ENCODE measurements around the gene DYNC1I1. TPM values are rescaled to one million over a fixed set of nuclear protein-coding genes. Genes with fewer than 3 reads are reported as not detected.

Gene DYNC1I1
- polyA plus RNA-seq, 1 donor from 2014 or later: not detected

- peaks cover 2% of the 10 kb centered on the region for H3K27me3 Mint-ChIP-seq
- H3K9me3 Mint-ChIP-seq: no peaks in the 10 kb centered on the region
- no peaks in the 10 kb centered on the region for H3K36me3 Mint-ChIP-seq
- no peak overlapping the region for H3K27ac Mint-ChIP-seq
- no peak overlapping the region for H3K4me3 Mint-ChIP-seq
- H3K4me1 Mint-ChIP-seq: no peaks in the 10 kb centered on the region
These were observed 127.7 kb downstream of the DYNC1I1 start for GRCh38 chr7:95899919-95900513.

DNA sequence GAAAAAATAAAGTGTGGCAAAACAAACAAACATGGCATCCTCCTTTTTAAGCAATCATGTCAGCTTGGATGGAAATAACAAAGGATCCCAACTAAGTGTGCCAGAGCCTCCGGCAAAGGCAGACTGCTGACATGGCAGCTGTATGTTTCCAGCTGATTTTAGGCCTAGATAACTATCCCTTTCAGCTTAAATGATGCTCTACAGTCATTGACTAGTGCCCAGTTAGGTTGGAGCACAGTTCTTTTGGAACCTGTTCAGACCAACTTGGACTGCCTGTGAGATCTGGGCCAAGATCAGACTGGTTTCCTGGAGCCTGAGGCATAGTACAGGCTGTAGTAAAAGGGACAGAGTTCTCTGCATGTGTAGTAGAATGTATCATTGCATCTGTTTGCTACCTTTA, 128.7 kb downstream of the DYNC1I1 start:
- Mint-ChIP-seq H3K27me3 (peaks cover 2% of the 10 kb centered on the region), H3K36me3 (no peaks in the 10 kb centered on the region), H3K4me1 (no peaks in the 10 kb centered on the region), H3K4me3 (no peak overlapping the region), H3K9me3 (no peaks in the 10 kb centered on the region), H3K27ac (no peak overlapping the region)

DNA sequence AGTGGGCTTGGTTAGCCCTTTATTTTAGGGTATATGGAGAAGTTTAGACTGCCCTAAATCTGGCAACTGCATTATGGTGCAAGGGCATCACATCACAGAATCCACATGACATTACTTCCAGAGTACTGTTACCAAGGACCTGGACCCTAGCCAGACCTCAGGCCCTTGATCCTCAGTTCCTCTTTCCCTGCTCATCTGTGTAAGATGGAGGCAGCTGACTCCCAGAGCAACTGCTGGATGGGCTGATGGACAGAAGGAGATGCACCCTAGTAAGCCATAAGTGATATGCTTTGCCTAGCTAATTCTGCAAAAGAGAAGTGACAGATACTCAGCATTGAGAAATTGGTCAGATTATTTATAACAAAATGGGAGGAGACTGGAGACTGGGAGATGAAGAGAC, 131.7 kb downstream of the DYNC1I1 start:
- H3K4me3 Mint-ChIP-seq: no peak overlapping the region

GRCh38 chr7:95905167-95905566, 132.8 kb downstream of the DYNC1I1 start:
- no peak overlapping the region for H3K4me3 Mint-ChIP-seq
- no peak overlapping the region for H3K27ac Mint-ChIP-seq
- peaks cover 4% of the 10 kb centered on the region for H3K27me3 Mint-ChIP-seq
- H3K4me1 Mint-ChIP-seq: no peaks in the 10 kb centered on the region
- H3K9me3 Mint-ChIP-seq: no peaks in the 10 kb centered on the region
- H3K36me3 Mint-ChIP-seq: no peaks in the 10 kb centered on the region

More for the DNA sequence above, 131.7 kb downstream of the DYNC1I1 start:
- Mint-ChIP-seq H3K9me3 (no peaks in the 10 kb centered on the region), H3K36me3 (no peaks in the 10 kb centered on the region), H3K4me1 (no peaks in the 10 kb centered on the region), H3K27me3 (peaks cover 4% of the 10 kb centered on the region), H3K27ac (no peak overlapping the region)

- Mint-ChIP-seq H3K4me1 (no peaks in the 10 kb centered on the region), H3K27ac (no peak overlapping the region), H3K9me3 (no peaks in the 10 kb centered on the region), H3K4me3 (no peak overlapping the region), H3K27me3 (peaks cover 4% of the 10 kb centered on the region), H3K36me3 (no peaks in the 10 kb centered on the region)
These were observed 134.5 kb downstream of the DYNC1I1 start for GRCh38 chr7:95906851-95907250.

DNA sequence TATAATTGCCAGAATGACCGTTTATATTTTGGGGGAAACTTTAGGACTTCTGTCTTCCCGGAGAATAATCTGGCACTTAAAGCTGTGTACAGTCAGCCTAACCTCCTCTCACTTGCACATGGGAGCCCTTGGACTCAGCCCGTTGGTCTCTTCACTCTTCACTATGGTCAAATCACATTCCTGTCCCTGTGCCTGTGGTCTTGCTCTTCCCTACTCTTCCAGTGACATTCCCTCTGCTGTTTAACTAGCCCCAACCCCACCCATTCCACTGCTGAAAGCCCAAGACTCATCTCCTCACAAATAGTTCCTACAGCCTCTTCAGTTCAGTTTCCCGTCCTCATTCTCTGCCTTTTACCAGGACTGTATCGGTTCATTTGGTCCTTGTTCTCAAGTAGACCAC, 135.0 kb downstream of the DYNC1I1 start:
- Mint-ChIP-seq H3K27me3 (peaks cover 4% of the 10 kb centered on the region), H3K27ac (no peak overlapping the region), H3K4me3 (peak overlapping the region in 1 of 4 donors; percentile 8), H3K4me1 (no peaks in the 10 kb centered on the region), H3K9me3 (no peaks in the 10 kb centered on the region), H3K36me3 (no peaks in the 10 kb centered on the region)

DNA sequence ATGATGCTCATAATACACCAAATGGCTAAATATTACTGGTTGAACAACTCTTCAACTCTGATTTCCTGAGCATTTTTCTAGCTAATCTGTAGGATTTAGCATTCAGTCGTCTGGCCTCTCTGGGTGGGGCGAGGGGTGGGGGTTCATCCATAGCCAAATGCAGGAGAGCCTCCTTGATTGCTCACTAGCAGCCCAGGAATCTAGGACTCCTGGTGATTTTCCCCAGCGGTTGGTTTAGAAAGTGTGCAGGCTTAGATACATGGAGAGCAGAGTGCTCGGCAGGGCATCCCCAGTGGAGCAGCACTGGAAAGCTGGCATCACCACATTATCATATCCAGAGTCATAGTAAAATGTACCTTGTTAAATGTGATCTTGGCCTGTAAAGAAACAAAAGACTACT, 136.1 kb downstream of the DYNC1I1 start:
- Mint-ChIP-seq H3K27me3 (peaks cover 1% of the 10 kb centered on the region), H3K4me1 (no peaks in the 10 kb centered on the region), H3K9me3 (no peaks in the 10 kb centered on the region), H3K27ac (no peak overlapping the region), H3K36me3 (no peaks in the 10 kb centered on the region), H3K4me3 (no peak overlapping the region)

DNA sequence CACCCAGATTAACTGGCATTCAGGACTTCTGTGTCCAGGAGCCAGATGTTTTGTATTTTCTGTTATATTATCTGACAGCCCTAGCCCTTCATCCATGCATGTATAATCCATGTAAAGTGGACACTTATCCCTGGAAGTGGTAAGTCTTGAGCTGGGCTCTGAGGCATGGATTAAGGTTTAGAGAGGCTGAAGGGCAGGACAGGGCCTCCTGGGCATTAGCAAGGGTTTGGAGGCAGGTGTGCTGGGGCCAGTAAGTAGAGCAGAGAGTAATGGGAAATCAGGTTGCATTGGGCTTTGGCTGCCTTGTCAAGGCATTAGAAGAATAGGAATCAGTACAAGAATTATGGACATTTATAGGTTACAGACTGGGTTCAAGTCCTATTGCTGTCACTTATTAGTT, 138.0 kb downstream of the DYNC1I1 start:
- Mint-ChIP-seq H3K27me3 (peaks cover 3% of the 10 kb centered on the region), H3K9me3 (no peaks in the 10 kb centered on the region), H3K36me3 (no peaks in the 10 kb centered on the region), H3K4me3 (no peak overlapping the region), H3K27ac (no peak overlapping the region), H3K4me1 (no peaks in the 10 kb centered on the region)

DNA sequence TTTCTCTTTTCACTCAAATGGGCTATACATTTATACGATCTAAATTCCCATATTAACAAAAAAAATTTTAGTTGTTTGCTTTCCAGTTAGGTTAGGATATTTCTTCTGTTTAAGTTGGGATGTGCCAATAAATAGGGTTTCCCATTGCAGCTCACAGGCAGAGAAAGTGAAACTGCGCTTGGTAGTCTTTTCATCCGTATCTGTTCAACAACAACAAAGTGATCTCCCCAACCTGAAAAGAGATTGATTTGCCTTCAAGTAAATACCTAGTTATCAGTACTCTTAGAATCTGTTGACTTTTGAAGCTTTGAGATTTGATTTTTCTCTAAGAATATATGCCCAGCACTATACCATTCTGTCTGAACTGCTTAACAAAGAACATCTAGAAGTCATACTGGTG, 143.4 kb downstream of the DYNC1I1 start:
- Mint-ChIP-seq H3K27me3 (peaks cover 1% of the 10 kb centered on the region), H3K4me1 (peaks cover 0 to 2% (median 0%) of the 10 kb centered on the region in 3 donors), H3K9me3 (no peaks in the 10 kb centered on the region), H3K4me3 (no peak overlapping the region), H3K36me3 (no peaks in the 10 kb centered on the region), H3K27ac (no peak overlapping the region)

GRCh38 chr7:95916573-95917297, 144.4 kb downstream of the DYNC1I1 start:
- H3K36me3 Mint-ChIP-seq: no peaks in the 10 kb centered on the region
- H3K4me3 Mint-ChIP-seq: no peak overlapping the region
- H3K9me3 Mint-ChIP-seq: no peaks in the 10 kb centered on the region
- no peak overlapping the region for H3K27ac Mint-ChIP-seq
- H3K27me3 Mint-ChIP-seq: peaks cover 4% of the 10 kb centered on the region
- peaks cover 0 to 2% (median 0%) of the 10 kb centered on the region in 3 donors for H3K4me1 Mint-ChIP-seq

DNA sequence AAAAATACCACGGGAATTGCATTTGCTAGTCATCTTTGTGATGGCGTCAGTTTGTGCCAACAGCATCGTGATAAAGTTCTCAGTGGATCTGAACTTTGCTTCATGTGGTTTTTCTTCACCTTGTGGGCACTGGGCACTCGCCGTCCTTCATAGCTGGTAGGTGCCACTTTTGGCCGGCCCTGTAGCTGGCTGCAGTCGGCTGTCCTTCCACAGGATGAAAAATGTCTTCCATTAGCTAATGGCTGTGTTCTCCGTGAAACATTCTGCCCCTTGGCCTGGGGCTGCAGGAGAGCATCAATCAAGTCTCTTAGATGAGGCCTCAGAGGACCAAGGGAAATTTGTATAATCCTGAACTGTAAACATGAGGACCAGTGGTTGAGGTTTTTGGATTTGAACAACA, 145.3 kb downstream of the DYNC1I1 start:
- Mint-ChIP-seq H3K4me3 (no peak overlapping the region), H3K27me3 (peaks cover 4% of the 10 kb centered on the region), H3K4me1 (peaks cover 0 to 2% (median 0%) of the 10 kb centered on the region in 3 donors), H3K36me3 (no peaks in the 10 kb centered on the region), H3K9me3 (no peaks in the 10 kb centered on the region), H3K27ac (no peak overlapping the region)

DNA sequence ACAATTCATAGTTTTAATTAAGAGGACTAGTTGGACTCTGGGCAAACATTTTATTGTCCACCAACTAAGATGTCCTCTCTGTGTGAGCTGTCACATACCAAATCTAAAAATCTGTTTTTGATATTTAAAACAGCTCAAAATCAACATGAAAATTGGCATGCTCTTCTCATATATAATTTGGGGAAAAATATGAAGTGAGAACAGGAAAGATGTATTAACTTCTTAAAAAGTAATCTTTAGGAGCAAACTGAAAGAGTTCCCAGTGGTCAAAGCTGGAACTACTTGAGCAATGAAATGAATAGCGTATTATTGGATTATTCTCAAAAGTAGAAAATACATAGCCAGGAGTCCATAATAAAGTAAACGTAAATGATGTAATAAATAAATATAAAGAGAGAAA, 147.2 kb downstream of the DYNC1I1 start:
- Mint-ChIP-seq H3K4me1 (peaks cover 0 to 2% (median 0%) of the 10 kb centered on the region in 3 donors), H3K27ac (no peak overlapping the region), H3K4me3 (no peak overlapping the region), H3K36me3 (no peaks in the 10 kb centered on the region), H3K9me3 (no peaks in the 10 kb centered on the region), H3K27me3 (peaks cover 7% of the 10 kb centered on the region)

DNA sequence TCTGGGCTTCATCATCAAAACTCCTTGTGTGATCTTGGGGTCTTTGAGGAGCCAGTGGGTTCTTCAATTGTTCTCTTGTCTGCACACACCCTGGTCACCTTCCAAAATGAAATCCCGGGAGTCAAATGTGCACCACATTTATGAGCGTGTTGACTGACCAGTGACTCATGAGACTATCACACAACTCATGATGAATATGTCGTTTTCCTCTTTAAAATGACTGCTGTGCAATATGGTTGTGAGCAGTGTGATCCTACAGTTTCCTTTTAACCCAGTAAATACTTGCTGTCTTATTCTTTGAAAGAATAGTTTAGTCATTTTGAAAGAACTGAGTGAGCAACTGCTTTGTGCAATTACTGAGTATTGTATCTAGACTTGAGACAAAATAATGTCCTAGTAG, 149.2 kb downstream of the DYNC1I1 start:
- peaks cover 10% of the 10 kb centered on the region for H3K27me3 Mint-ChIP-seq
- H3K9me3 Mint-ChIP-seq: no peaks in the 10 kb centered on the region
- H3K36me3 Mint-ChIP-seq: no peaks in the 10 kb centered on the region
- no peak overlapping the region for H3K4me3 Mint-ChIP-seq
- H3K27ac Mint-ChIP-seq: no peak overlapping the region
- H3K4me1 Mint-ChIP-seq: peaks cover 0 to under 1% (median 0%) of the 10 kb centered on the region in 3 donors

DNA sequence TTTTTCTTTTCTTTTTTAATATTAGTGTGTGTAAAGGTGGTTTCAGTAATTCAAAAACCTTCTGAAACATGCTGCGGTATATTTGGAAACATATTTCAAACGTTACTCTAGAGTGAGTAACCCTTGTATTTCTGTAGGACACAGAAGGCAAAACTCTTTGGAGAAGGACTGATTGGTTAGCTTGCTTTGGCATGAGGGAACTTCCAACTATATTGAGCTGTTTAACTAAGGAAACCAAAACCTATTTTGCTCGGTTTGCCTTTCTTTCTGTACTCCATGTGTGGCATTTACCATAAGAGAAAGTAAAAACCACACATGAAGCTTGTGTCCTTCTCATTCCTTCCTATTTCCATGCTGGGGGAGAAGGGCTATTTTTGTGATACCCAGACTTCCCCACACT, 149.8 kb downstream of the DYNC1I1 start:
- no peaks in the 10 kb centered on the region for H3K36me3 Mint-ChIP-seq
- peaks cover 10% of the 10 kb centered on the region for H3K27me3 Mint-ChIP-seq
- no peaks in the 10 kb centered on the region for H3K4me1 Mint-ChIP-seq
- H3K27ac Mint-ChIP-seq: no peak overlapping the region
- no peak overlapping the region for H3K4me3 Mint-ChIP-seq
- H3K9me3 Mint-ChIP-seq: no peaks in the 10 kb centered on the region

DNA sequence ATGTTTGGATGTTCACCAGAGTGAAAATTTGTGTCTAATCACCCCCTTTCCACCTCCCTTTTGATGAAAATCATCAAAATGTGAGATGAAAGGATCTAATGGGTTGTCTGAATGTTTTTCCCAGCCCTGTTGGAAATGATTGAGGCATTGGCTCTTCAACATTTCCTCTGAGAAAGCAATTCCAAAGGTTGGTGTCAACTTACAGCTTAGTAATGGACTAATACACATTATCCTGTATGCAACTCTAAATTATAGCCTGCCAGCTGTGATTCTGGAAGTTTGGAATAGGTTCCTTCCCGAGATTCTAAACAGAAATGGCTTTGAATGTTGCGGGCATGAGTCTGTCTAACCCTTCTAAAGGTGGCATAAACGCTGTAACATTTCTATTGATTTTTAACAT, 152.9 kb downstream of the DYNC1I1 start:
- peaks cover 10% of the 10 kb centered on the region for H3K27me3 Mint-ChIP-seq
- peaks cover 2% of the 10 kb centered on the region for H3K36me3 Mint-ChIP-seq
- H3K27ac Mint-ChIP-seq: no peak overlapping the region
- no peaks in the 10 kb centered on the region for H3K9me3 Mint-ChIP-seq
- no peak overlapping the region for H3K4me3 Mint-ChIP-seq
- H3K4me1 Mint-ChIP-seq: no peaks in the 10 kb centered on the region

DNA sequence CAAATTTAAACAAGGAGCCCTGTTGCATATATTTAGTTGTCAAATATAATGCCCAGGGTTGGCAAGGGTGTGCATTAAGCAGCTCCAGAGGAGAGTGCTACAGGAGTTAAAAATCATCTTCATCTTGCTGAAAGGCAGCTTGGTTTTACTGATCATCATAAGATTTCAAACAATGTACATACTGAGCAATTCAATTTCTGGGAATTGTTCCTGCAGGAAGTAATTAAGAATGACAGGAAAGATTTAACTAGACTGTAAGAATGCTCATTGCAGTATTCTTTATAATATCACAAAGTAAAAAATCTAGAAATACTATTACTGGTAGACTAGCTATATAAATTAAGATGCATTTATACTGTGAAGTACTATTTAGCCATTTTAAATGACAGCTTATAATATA, 153.6 kb downstream of the DYNC1I1 start:
- Mint-ChIP-seq H3K27ac (no peak overlapping the region), H3K36me3 (peaks cover 2% of the 10 kb centered on the region), H3K4me1 (no peaks in the 10 kb centered on the region), H3K9me3 (no peaks in the 10 kb centered on the region), H3K4me3 (no peak overlapping the region), H3K27me3 (peaks cover 10% of the 10 kb centered on the region)

All from IgD-negative memory B cell (primary cell).